ENCODE measurements around the gene HLA-DMA.

Gene HLA-DMA

GRCh38 chr6:32932132-32932868 lies 20.6 kb downstream of the HLA-DMA start:
- DNase-seq, result no peak

GRCh38 chr6:32931211-32931610 lies 21.7 kb downstream of the HLA-DMA start:
- no peak for DNase-seq

- no peak for DNase-seq
These were observed 30.8 kb downstream of the HLA-DMA start for GRCh38 chr6:32922083-32922482.

GRCh38 chr6:32920715-32921114 lies 32.2 kb downstream of the HLA-DMA start:
- no peak for DNase-seq

GRCh38 chr6:32912951-32913350 lies 39.9 kb downstream of the HLA-DMA start:
- no peak for DNase-seq

- DNase-seq, result no peak
These were observed 44.0 kb downstream of the HLA-DMA start for GRCh38 chr6:32908897-32909296.

- no peak for DNase-seq
These were observed 46.4 kb downstream of the HLA-DMA start for GRCh38 chr6:32906539-32906938.

GRCh38 chr6:32905078-32905477 lies 47.8 kb downstream of the HLA-DMA start:
- no peak for DNase-seq

- no peak for DNase-seq
These were observed 48.9 kb downstream of the HLA-DMA start for GRCh38 chr6:32903952-32904351.

All from T-helper 1 cell (primary cell).